Stomach (tissue), 19 donors: ENCODE data around the gene DTD2. TPM values are rescaled to one million over a fixed set of nuclear protein-coding genes. Genes with fewer than 3 reads are reported as not detected.
A peak's percentile ranks its signal among the peaks of the same experiment; 100 is the strongest.

Experiments
- DNase-seq, 2 donors: peaks; one replicate each; pipeline versions ENCODE4 v3.0.0 to v3.0.0-alpha.2; 2013 to 2019
- H3K27ac ChIP-seq, 5 donors: fragments of 200-600 bp in 4 of 5; sonication (generic) in 4 of 5; one replicate each; pipeline ENCODE4 v1.5.1; 2013 to 2019; ENCODE audit warnings: mild to moderate bottlenecking in 1 of 5, moderate library complexity in 1 of 5
- H3K27me3 ChIP-seq, 3 donors: fragments of 200-600 bp; sonication (generic); one replicate each; pipeline ENCODE4 v1.5.1; 2017 to 2019; ENCODE audit warnings: mixed run types in 1 of 3
- H3K36me3 ChIP-seq, 4 donors: fragments of 200-600 bp; sonication (generic); 1 replicate in 3 of 4; 2 replicates in 1 of 4; pipeline ENCODE4 v1.5.1; 2016 to 2019
- H3K4me1 ChIP-seq, 4 donors: fragments of 200-600 bp; sonication (generic); one replicate each; pipeline ENCODE4 v1.5.1; 2016 to 2019
- H3K4me3 ChIP-seq, 4 donors: fragments of 200-600 bp; sonication (generic) in 3 of 4; one replicate each; pipeline ENCODE4 v1.5.1; 2016 to 2019; ENCODE audit warnings: mild to moderate bottlenecking in 1 of 4
- H3K9me3 ChIP-seq, 4 donors: fragments of 200-600 bp; sonication (generic); one replicate each; pipeline ENCODE4 v1.5.1; 2016 to 2019
- EP300 ChIP-seq: sonication (generic); formaldehyde crosslinking; IDR thresholded peaks from one replicate; pipeline ENCODE4 v1.6.1; 2017; ENCODE audit warnings: antibody characterized with exemption
- POLR2A ChIP-seq, 4 donors: fragments of 450-650 bp; IDR thresholded peaks; one replicate each; pipeline ENCODE4 v1.6.1; 2016; ENCODE audit warnings: antibody characterized with exemption in 4 of 4, control low read depth in 2 of 4, mild to moderate bottlenecking in 1 of 4, moderate library complexity in 1 of 4
- POLR2AphosphoS5 ChIP-seq, 3 donors: sonication (generic); formaldehyde crosslinking; IDR thresholded peaks; one replicate each; pipeline ENCODE4 v1.6.1; 2016; ENCODE audit warnings: antibody characterized with exemption in 3 of 3
- WGBS, 5 donors: extraction: QIAGEN DNeasy Blood & Tissue Kit in 3 of 5; methylation state at CpG; one replicate each; pipeline versions ENCODE4 v1.1.5 to v1.1.7; 2013 to 2018; 5-methylcytosine and 5-hydroxymethylcytosine counted together
- intact Hi-C: fragments of 100-400 bp; cut with DNase I; formaldehyde crosslinking; loops from one replicate; pipeline ENCODE4 v1.15.1; 2023; ENCODE audit warnings: low total_unique reads
- long read RNA-seq, 10 donors: transcript quantifications; one replicate each; lab custom pipeline, GENCODE V29; 2026
- polyA plus RNA-seq, 3 donors: library from polyadenylated mRNA; stranded (reverse); fragments of 200-250 nt; gene quantifications; one replicate each; pipeline ENCODE4 v1.2.3, GENCODE V29; 2013
- total RNA-seq, 5 donors: library from RNA; depleted of rRNA; stranded (reverse); fragments of >200 nt; gene quantifications; one replicate each; pipeline versions ENCODE4 v1.1.0 to v1.2.3, GENCODE V29; 2014 to 2016
- TF ChIP-seq, protein P1 (sequence below), 7 experiments: fragments of 450-650 bp in 4 of 7; fragments of 200-600 bp in 3 of 7; sonication (generic) in 3 of 7; IDR thresholded peaks; one replicate each; pipeline ENCODE4 v1.5.1; 2016 to 2019; ENCODE audit warnings: antibody characterized with exemption in 7 of 7, control low read depth in 2 of 7, mild to moderate bottlenecking in 1 of 7
- donor health status: healthy with polysubstance abuse.
- donor health status: Bipolar disorder and iron deficiency.
- donor health status: healthy.

Gene DTD2
- total RNA-seq (10 to 100 TPM in 3 of 5 donors, 1 to 10 TPM in 2; 2.9 to 32.1 (median 19.4) TPM), polyA plus RNA-seq (10 to 100 TPM in 1 of 3 donors, 1 to 10 TPM in 2; 8.4 to 14.1 (median 9.0) TPM)
- long read RNA-seq, donor 1, partial matches to known transcripts: 0 of 2 reads
- long read RNA-seq, donor 1, other reads (novel, unspliced or antisense): 0 of 2 reads
- long read RNA-seq, donor 2, partial matches to known transcripts: 0 of 4 reads
- long read RNA-seq, donor 2, other reads (novel, unspliced or antisense): 0 of 4 reads
- long read RNA-seq, donor 3, partial matches to known transcripts: 0 of 1 reads
- long read RNA-seq, donor 3, other reads (novel, unspliced or antisense): 0 of 1 reads
- long read RNA-seq, donor 4, partial matches to known transcripts: 0 of 1 reads
- long read RNA-seq, donor 4, other reads (novel, unspliced or antisense): 0 of 1 reads
- long read RNA-seq, donor 5, partial matches to known transcripts: 0 of 4 reads
- long read RNA-seq, donor 5, other reads (novel, unspliced or antisense): 0 of 4 reads
- long read RNA-seq, donor 6, transcript DTD2-203 (3 exons, 823 nt): major isoform, 5 of 6 reads
- long read RNA-seq, donor 6, partial matches to known transcripts: 0 of 6 reads
- long read RNA-seq, donor 6, other reads (novel, unspliced or antisense): 0 of 6 reads
- long read RNA-seq, donor 7, partial matches to known transcripts: 0 of 1 reads
- long read RNA-seq, donor 7, other reads (novel, unspliced or antisense): 0 of 1 reads
- long read RNA-seq, donor 8, transcript DTD2-201 (3 exons, 2,717 nt): major isoform, 5 of 10 reads
- long read RNA-seq, donor 8, transcript DTD2-203 (3 exons, 823 nt): major isoform, 5 of 10 reads
- long read RNA-seq, donor 8, partial matches to known transcripts: 0 of 10 reads
- long read RNA-seq, donor 8, other reads (novel, unspliced or antisense): 0 of 10 reads
- long read RNA-seq, donor 9, partial matches to known transcripts: 0 of 3 reads
- long read RNA-seq, donor 9, other reads (novel, unspliced or antisense): 0 of 3 reads
- long read RNA-seq, donor 10, partial matches to known transcripts: 0 of 1 reads
- long read RNA-seq, donor 10, other reads (novel, unspliced or antisense): 0 of 1 reads

- Histone ChIP-seq H3K4me3 (peak within 1 kb of the TSS; percentile 61 to 84 (median 70)), H3K27me3 (no peaks in the 10 kb centered on the region), H3K36me3 (peaks cover 10 to 11% (median 10%) of the 10 kb centered on the region in 4 donors), H3K4me1 (peaks cover 12 to 42% (median 29%) of the 10 kb centered on the region in 4 donors), H3K9me3 (no peaks in the 10 kb centered on the region), H3K27ac (peak within 1 kb of the TSS; percentile 89 to 92 (median 91))
- WGBS, 5 donors: 1 to 4% (median 3%) methylated on average over 59 to 70 of the region's 70 CpGs
- TF ChIP-seq POLR2A (IDR thresholded peaks at IDR 0.05): peak in 2 of 4 donors; percentile 16 to 33
- no peak for TF ChIP-seq EP300
- TF ChIP-seq, protein P1, sequence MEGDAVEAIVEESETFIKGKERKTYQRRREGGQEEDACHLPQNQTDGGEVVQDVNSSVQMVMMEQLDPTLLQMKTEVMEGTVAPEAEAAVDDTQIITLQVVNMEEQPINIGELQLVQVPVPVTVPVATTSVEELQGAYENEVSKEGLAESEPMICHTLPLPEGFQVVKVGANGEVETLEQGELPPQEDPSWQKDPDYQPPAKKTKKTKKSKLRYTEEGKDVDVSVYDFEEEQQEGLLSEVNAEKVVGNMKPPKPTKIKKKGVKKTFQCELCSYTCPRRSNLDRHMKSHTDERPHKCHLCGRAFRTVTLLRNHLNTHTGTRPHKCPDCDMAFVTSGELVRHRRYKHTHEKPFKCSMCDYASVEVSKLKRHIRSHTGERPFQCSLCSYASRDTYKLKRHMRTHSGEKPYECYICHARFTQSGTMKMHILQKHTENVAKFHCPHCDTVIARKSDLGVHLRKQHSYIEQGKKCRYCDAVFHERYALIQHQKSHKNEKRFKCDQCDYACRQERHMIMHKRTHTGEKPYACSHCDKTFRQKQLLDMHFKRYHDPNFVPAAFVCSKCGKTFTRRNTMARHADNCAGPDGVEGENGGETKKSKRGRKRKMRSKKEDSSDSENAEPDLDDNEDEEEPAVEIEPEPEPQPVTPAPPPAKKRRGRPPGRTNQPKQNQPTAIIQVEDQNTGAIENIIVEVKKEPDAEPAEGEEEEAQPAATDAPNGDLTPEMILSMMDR (IDR thresholded peaks at IDR 0.05): no peak
- peak; percentile 61 to 90 (median 84) for TF ChIP-seq POLR2AphosphoS5 (IDR thresholded peaks at IDR 0.05)
- DNase-seq: peak; percentile 96 to 98
- intact Hi-C loops: no loop called here
Measured at GRCh38 chr14:31456841-31457664, at the start of gene DTD2. DTD2 (minus strand) TSS chr14:31457506; CDS start chr14:31457393, 113 bp downstream.

DNA sequence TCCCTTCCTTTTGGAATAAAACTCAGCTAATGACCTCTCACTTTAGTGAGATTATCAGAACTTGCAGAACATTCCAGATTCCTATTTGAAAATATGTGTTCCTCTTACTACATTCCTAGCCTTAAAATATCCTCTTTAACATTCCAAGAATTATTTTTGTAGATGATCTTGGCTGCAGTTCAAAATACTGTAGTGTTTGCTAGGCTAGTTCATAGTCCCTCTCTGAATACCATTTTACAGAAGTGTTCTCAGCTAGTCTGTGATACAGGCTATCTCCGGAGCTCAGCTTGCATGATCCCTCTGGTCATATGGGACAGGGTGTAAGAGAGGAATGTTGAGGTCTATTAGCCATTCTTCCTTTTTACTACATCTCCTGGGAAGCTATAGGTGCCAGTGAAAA is 48.1 kb upstream of the DTD2 start:
- no peak for TF ChIP-seq POLR2AphosphoS5 (IDR thresholded peaks at IDR 0.05)
- TF ChIP-seq POLR2A (IDR thresholded peaks at IDR 0.05): no peak
- no peak for TF ChIP-seq EP300
- TF ChIP-seq, protein P1 (IDR thresholded peaks at IDR 0.05): no peak
- Histone ChIP-seq H3K27ac (no peak overlapping the region), H3K9me3 (no peaks in the 10 kb centered on the region), H3K4me1 (peaks cover 0 to 8% (median 0%) of the 10 kb centered on the region in 4 donors), H3K27me3 (no peaks in the 10 kb centered on the region), H3K4me3 (no peak overlapping the region), H3K36me3 (no peaks in the 10 kb centered on the region)
- intact Hi-C loops: no loop called here
- peak in 1 of 2 donors; percentile 47 for DNase-seq
- whole genome bisulfite sequencing, 5 donors: 42 to 78% (median 65%) methylated on average over 1 of the region's 1 CpG

GRCh38 chr14:31501870-31502269 is 44.6 kb upstream of the DTD2 start:
- no peak for TF ChIP-seq POLR2AphosphoS5 (IDR thresholded peaks at IDR 0.05)
- no peak for TF ChIP-seq EP300
- TF ChIP-seq POLR2A (IDR thresholded peaks at IDR 0.05): no peak
- TF ChIP-seq, protein P1 (IDR thresholded peaks at IDR 0.05): no peak
- WGBS, 5 donors: 58 to 75% (median 68%) methylated on average over 2 of the region's 2 CpGs
- no peaks in the 10 kb centered on the region for H3K36me3 ChIP-seq
- no peak overlapping the region for H3K27ac ChIP-seq
- intact Hi-C loops: no loop called here
- H3K9me3 ChIP-seq: peaks cover 0 to 7% (median 1%) of the 10 kb centered on the region in 4 donors
- no peak overlapping the region for H3K4me3 ChIP-seq
- no peak for DNase-seq
- no peaks in the 10 kb centered on the region for H3K27me3 ChIP-seq
- peaks cover 0 to 8% (median 0%) of the 10 kb centered on the region in 4 donors for H3K4me1 ChIP-seq
